Aorta (tissue), 5 donors: Measurements from ENCODE around the gene DAB2IP. TPM values are rescaled to one million over a fixed set of nuclear protein-coding genes. Genes with fewer than 3 reads are reported as not detected.

ENCODE experiments used
- ATAC-seq: fragments of 200-7000 bp; cut with Tn5 transposase; one replicate; pipeline ENCODE4 v1.9.1; 2022; ENCODE audit warnings: moderate library complexity; ENCODE audit not compliant: low FRiP score
- DNase-seq, 2 donors: peaks; one replicate each; pipeline ENCODE4 v3.0.0-alpha.2; 2020
- H3K27ac ChIP-seq, 2 donors: one replicate each; pipeline ENCODE4 v1.5.1; 2013; ENCODE audit warnings: low read length in 2 of 2, mild to moderate bottlenecking in 2 of 2, moderate library complexity in 2 of 2, control low read depth in 1 of 2, inconsistent platforms in 1 of 2, low read depth in 1 of 2
- H3K27me3 ChIP-seq, 2 donors: one replicate each; pipeline ENCODE4 v1.6.1; 2013; ENCODE audit warnings: control low read depth in 1 of 2, low read length in 1 of 2, mild to moderate bottlenecking in 1 of 2, moderate library complexity in 1 of 2; ENCODE audit not compliant: insufficient read depth in 2 of 2, control insufficient read depth in 1 of 2
- H3K36me3 ChIP-seq, 2 donors: one replicate each; pipeline ENCODE4 v1.6.1; 2013; ENCODE audit warnings: control low read depth in 1 of 2, low read length in 1 of 2, mild to moderate bottlenecking in 1 of 2; ENCODE audit not compliant: insufficient read depth in 2 of 2, control insufficient read depth in 1 of 2
- H3K4me1 ChIP-seq, 2 donors: one replicate each; pipeline ENCODE4 v1.6.1; 2013; ENCODE audit warnings: low read length in 2 of 2, control low read depth in 1 of 2, mild to moderate bottlenecking in 1 of 2, moderate library complexity in 1 of 2; ENCODE audit not compliant: insufficient read depth in 2 of 2, control insufficient read depth in 1 of 2
- H3K4me3 ChIP-seq, 2 donors: one replicate each; pipeline ENCODE4 v1.5.1; 2013; ENCODE audit warnings: low read length in 2 of 2, control low read depth in 1 of 2, mild to moderate bottlenecking in 1 of 2
- H3K9me3 ChIP-seq: one replicate; pipeline ENCODE4 v1.6.1; 2013; ENCODE audit warnings: mild to moderate bottlenecking, low read length; ENCODE audit not compliant: control insufficient read depth
- WGBS, 2 donors: extraction: QIAGEN DNeasy Blood & Tissue Kit; methylation state at CpG; one replicate each; pipeline ENCODE4 v1.1.7; 2013; 5-methylcytosine and 5-hydroxymethylcytosine counted together
- intact Hi-C, 2 donors: fragments of 100-400 bp; cut with DNase I; formaldehyde crosslinking; loops; one replicate each; pipeline versions ENCODE4 v1.14.2 to v1.15.0; 2022
- polyA plus RNA-seq, 2 donors: library from polyadenylated mRNA; stranded (reverse); fragments of 200-250 nt; gene quantifications; one replicate each; pipeline ENCODE4 v1.2.3, GENCODE V29; 2013
- total RNA-seq, 2 donors: library from RNA; stranded (reverse); fragmentation: NEBNext Ultra II Directional; extraction: Animal tissue kit (Norgen Biotek cat#: 25700); gene quantifications; one replicate each; pipeline ENCODE4 v1.2.1, GENCODE V29; 2021
- donor health status: healthy with polysubstance abuse.
- donor health status: Bipolar disorder and iron deficiency.
- donor health status: DM: no; HTN: no; CAD: no.
- donor health status: DM: no; HTN: no; CAD: no.
- donor health status: DM: yes; HTN: yes; CAD: no.

The DAB2IP gene
- total and polyA plus RNA-seq, 4 donors: 12.0 to 75.4 (median 51.4) TPM

DNA sequence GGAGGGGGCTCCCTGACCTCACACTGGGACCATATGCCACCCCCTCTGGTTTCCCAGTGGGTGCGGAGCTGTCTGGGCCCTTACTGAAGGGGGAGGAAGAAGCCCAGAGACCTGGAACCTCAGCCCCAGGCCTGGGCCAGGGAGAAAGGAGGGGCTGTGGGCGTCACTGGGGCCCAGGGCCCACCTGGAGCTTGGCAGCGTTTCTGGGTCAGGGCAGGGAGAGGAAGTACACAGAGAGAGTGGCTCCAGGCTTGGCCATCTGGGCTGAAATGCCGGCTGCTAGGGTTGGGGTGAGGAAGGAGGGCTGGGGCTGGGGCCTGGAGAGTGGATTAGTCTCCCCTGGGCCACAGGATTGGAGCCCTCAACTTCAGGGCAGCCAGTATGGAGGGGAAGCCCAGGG is 6.4 kb upstream of the DAB2IP start:
- H3K27me3 ChIP-seq: no peaks in the 10 kb centered on the region
- H3K27ac ChIP-seq: no peak overlapping the region
- ATAC-seq (no peak), DNase-seq (no peak)
- H3K4me3 ChIP-seq: no peak overlapping the region
- intact Hi-C loops: no loop called here
- no peaks in the 10 kb centered on the region for H3K9me3 ChIP-seq
- 30 to 31% methylated on average over 4 of the region's 4 CpGs for WGBS, 2 donors
- H3K36me3 ChIP-seq: no peaks in the 10 kb centered on the region
- H3K4me1 ChIP-seq: no peaks in the 10 kb centered on the region

DNA sequence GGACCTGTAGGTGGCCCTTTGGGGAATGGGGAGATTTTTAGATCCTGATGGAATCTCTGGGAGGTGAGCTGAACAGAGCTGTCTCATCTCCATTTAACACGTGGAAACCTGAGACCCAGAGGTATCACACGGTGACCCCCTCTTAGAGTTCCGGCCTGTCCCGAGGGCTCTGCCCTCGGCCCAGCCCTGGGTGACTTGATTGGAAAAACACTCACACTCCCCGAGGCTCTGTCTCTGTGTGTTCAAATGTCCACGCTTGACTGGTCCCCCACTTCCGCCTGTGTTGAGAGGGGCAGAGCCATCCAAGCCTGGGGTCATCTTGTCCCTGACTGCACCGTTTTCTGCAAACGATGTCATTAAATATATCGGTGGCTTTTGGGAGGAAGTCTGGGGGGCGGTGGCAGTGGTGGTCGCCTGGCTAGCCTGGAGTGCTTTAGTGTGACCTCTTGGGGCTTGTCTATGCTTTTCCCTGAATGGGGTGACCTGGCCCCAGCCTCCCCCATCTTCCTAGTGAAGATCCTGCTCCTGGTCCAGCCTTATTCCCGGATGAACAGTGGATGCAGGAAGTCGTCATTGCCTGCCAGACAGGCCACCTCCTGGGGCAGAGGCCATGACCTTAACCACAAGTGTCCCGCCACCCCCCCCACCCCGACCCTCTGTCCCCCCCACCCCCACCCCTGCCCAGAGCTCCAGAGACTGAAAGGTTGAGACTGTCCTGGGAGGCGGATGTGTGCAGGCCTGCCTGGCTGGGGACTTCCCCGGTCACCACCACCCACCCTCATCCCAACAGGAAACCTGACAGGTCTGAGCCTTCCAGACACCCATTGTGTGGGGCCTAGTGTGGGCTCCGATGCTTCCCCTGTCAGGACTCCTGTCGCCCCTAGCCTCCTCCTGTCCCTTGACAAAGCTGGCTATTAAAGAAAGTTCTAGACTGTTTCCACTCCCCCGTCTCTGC is 5.3 kb upstream of the DAB2IP start:
- Histone ChIP-seq H3K4me1 (no peaks in the 10 kb centered on the region), H3K27me3 (no peaks in the 10 kb centered on the region), H3K27ac (no peak overlapping the region), H3K9me3 (no peaks in the 10 kb centered on the region), H3K4me3 (no peak overlapping the region), H3K36me3 (no peaks in the 10 kb centered on the region)
- WGBS, 2 donors: 88 to 91% methylated on average over 21 to 22 of the region's 22 CpGs
- DNase-seq (no peak), ATAC-seq (no peak)
- intact Hi-C loops: no loop called here

DNA sequence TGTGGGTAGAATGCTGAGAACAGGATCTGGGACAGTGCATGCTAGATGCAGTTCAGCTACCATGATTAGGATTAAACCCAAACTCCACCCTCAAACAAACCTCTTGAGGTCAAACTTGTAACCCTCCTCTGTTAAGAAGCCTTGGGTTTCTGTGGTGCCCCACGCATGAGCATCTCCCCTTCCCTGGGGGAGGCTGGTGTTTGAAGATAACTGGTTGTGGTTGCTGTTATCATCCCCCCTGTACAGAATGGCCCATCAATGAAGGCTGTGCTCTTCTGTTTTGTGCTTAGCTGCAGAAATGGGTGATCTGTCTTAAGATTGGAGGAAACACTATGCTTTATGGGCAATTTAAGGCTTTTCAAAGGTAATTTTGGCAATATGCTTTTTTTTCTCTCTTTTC is 4.4 kb upstream of the DAB2IP start:
- no peak for ATAC-seq
- H3K27ac ChIP-seq: no peak overlapping the region
- intact Hi-C loops: no loop called here
- DNase-seq: no peak
- 88 to 100% methylated on average over 1 of the region's 1 CpG for WGBS, 2 donors
- no peaks in the 10 kb centered on the region for H3K27me3 ChIP-seq
- no peaks in the 10 kb centered on the region for H3K4me1 ChIP-seq
- no peaks in the 10 kb centered on the region for H3K36me3 ChIP-seq
- no peak overlapping the region for H3K4me3 ChIP-seq
- no peaks in the 10 kb centered on the region for H3K9me3 ChIP-seq

DNA sequence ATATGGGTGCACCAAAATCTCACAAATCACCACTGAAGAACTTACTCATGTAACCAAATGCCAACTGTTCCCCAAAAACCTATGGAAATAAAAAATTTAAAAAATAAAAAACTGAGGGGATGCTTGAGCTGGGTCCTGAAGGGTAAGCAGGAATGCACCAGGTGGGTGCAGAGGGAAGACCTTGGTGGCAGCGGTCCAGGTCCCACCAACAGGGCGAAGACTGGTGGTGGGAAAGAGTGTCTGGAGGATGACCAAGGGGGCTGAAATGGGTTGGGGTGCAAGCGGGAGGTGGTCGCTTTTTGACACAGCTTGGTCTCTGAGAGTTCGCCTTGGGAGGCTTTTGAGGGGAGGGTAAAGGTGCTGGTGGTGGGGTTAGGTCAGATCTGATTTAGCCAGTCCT is 3.3 kb upstream of the DAB2IP start:
- Histone ChIP-seq H3K4me1 (no peaks in the 10 kb centered on the region), H3K9me3 (no peaks in the 10 kb centered on the region), H3K36me3 (no peaks in the 10 kb centered on the region), H3K27ac (no peak overlapping the region), H3K4me3 (no peak overlapping the region), H3K27me3 (no peaks in the 10 kb centered on the region)
- 95 to 96% methylated on average over 5 of the region's 5 CpGs for WGBS, 2 donors
- DNase-seq (no peak), ATAC-seq (no peak)
- intact Hi-C loops: no loop called here

- no peak overlapping the region for H3K27ac ChIP-seq
- ATAC-seq (no peak), DNase-seq (no peak)
- H3K36me3 ChIP-seq: no peaks in the 10 kb centered on the region
- H3K9me3 ChIP-seq: no peaks in the 10 kb centered on the region
- H3K27me3 ChIP-seq: no peaks in the 10 kb centered on the region
- intact Hi-C loops: no loop called here
- no peaks in the 10 kb centered on the region for H3K4me1 ChIP-seq
- H3K4me3 ChIP-seq: no peak overlapping the region
- WGBS, 2 donors: 90 to 94% methylated on average over 9 of the region's 9 CpGs
These were observed 2.6 kb upstream of the DAB2IP start for GRCh38 chr9:121648799-121649198.

DNA sequence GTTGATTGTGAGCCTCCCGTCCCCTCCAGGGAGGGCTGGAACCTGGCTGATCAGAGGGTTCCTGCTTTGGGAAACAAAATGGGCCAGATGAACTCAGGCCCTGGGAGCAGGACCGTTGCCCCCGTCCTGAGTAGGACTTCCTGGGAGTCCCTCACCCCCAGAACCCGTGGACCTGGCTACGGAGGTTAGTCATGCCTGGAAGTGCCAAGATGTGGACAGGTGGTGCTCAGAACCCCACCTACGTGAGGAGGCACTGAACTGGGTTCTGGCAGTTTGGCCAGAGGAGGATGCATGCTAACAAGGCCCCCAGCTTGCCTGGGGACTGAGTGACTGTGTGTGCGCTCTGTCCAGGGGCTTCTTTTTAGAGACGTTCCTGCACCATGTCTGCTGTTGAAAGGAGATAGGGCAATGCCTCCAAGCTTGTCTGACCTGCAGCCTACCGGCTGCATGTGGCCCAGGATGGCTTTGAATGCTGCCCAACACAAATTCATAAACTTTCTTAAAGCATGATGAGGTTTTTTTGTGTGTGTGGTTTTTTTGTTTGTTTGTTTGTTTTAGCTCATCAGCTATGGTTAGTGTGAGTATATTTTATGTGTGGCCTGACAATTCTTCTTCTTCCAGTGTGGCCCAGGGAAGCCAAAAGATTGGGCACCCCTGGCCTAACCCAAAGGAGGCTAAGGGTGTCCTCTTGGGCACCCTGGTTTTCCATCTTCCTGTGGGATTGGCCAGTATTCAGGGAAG is 1.8 kb upstream of the DAB2IP start:
- Histone ChIP-seq H3K9me3 (no peaks in the 10 kb centered on the region), H3K27me3 (no peaks in the 10 kb centered on the region), H3K27ac (no peak overlapping the region), H3K36me3 (no peaks in the 10 kb centered on the region), H3K4me1 (no peaks in the 10 kb centered on the region), H3K4me3 (no peak overlapping the region)
- DNase-seq: no peak
- ATAC-seq: no peak
- WGBS, 2 donors: 60 to 61% methylated on average over 9 of the region's 9 CpGs
- intact Hi-C loops: loop anchor here in 1 of 2 donors (5.0 kb wide), 1 partner anchor 47 kb away; no protein-coding TSS in a partner anchor

DNA sequence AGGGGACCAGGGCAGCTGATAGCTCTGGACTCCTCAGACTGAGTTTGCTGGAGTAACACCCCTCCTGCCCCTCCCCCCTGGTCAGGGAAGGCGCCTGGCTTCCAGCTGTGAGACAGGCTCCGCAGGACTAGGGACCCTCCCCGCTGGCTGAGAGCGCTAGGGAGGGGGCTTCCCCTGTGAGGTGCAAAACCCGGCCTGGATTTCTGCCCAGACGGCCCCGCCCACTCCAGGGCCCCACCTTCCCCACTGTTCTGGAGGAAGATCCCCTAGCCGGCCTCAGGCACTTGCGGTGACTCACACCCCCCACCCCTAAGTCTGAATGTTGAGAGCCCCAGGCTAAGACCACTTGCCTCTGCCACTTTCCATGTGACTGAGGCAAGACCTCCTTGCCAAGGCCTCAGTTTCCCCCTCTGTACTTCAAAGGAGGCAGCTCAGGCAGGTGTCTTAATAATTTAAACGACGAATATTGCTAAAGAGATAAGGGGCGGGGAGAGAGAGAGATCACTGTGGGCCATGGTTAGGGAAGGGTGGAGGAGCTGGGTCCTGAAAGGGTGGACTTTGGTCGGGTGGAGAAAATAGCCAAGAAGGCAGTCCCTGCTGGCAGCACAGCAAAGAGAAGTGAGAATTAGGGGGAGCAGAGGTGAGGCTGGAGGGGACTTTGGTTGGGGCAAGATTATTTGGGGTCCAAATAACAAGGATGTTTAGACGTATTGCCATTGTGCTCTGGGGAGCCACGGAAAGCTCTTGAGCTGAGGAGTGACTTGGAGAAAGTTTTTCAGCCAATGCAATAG is 1.0 kb upstream of the DAB2IP start:
- H3K27ac ChIP-seq: no peak overlapping the region
- peak; percentile 58 to 85 for DNase-seq
- ATAC-seq: peak; percentile 27
- no peaks in the 10 kb centered on the region for H3K36me3 ChIP-seq
- H3K9me3 ChIP-seq: no peaks in the 10 kb centered on the region
- intact Hi-C loops: loop anchor here in 1 of 2 donors (5.0 kb wide), 1 partner anchor 48 kb away; no protein-coding TSS in a partner anchor
- no peak overlapping the region for H3K4me3 ChIP-seq
- no peaks in the 10 kb centered on the region for H3K4me1 ChIP-seq
- H3K27me3 ChIP-seq: no peaks in the 10 kb centered on the region
- 22 to 24% methylated on average over 15 of the region's 15 CpGs for WGBS, 2 donors

DNA sequence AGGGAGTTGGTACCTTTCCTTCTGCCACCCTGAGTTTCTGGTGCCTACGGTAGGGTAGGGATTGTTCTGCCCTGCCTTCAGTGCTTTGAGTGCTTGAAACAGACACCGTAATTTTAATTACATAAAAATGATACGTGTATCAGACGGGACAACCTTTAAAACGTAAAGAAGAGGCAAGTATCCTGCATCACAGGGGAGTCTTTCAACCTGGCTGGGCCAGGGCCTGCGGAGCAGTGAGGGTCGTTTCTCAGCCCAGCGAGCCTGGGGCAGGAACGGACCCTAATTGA is 483 bp upstream of the DAB2IP start:
- Histone ChIP-seq H3K4me1 (no peaks in the 10 kb centered on the region), H3K36me3 (no peaks in the 10 kb centered on the region), H3K9me3 (no peaks in the 10 kb centered on the region), H3K4me3 (peak overlapping the region in 1 of 2 donors; percentile 34), H3K27me3 (no peaks in the 10 kb centered on the region), H3K27ac (no peak overlapping the region)
- WGBS, 2 donors: 12 to 15% methylated on average over 9 of the region's 9 CpGs
- intact Hi-C loops: loop anchor here in 1 of 2 donors (5.0 kb wide), 1 partner anchor 49 kb away; no protein-coding TSS in a partner anchor
- DNase-seq (no peak), ATAC-seq (no peak)
